DOHH2 (cell line): ENCODE measurements around the gene FCN2.

Experiments
- EZH2phosphoT487 ChIP-seq: fragments of 200-600 bp; sonication (generic); IDR thresholded peaks from 2 replicates; pipeline ENCODE4 v1.6.1; 2017; ENCODE audit warnings: borderline replicate concordance, mild to moderate bottlenecking, antibody characterized with exemption, low read length, moderate library complexity, mixed read lengths
- TF ChIP-seq, protein P1 (sequence below): fragments of 200-600 bp; sonication (generic); IDR thresholded peaks from one replicate; pipeline ENCODE4 v1.5.1; 2014; ENCODE audit warnings: antibody characterized with exemption, mild to moderate bottlenecking, low read depth, low read length; ENCODE audit not compliant: poor library complexity, severe bottlenecking

- TF ChIP-seq, protein P1, sequence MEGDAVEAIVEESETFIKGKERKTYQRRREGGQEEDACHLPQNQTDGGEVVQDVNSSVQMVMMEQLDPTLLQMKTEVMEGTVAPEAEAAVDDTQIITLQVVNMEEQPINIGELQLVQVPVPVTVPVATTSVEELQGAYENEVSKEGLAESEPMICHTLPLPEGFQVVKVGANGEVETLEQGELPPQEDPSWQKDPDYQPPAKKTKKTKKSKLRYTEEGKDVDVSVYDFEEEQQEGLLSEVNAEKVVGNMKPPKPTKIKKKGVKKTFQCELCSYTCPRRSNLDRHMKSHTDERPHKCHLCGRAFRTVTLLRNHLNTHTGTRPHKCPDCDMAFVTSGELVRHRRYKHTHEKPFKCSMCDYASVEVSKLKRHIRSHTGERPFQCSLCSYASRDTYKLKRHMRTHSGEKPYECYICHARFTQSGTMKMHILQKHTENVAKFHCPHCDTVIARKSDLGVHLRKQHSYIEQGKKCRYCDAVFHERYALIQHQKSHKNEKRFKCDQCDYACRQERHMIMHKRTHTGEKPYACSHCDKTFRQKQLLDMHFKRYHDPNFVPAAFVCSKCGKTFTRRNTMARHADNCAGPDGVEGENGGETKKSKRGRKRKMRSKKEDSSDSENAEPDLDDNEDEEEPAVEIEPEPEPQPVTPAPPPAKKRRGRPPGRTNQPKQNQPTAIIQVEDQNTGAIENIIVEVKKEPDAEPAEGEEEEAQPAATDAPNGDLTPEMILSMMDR = no peak
- TF ChIP-seq EZH2phosphoT487 = no peak
Measured at GRCh38 chr9:134834217-134834956, 46.2 kb upstream of the FCN2 start.
